WTC11 (cell line): ENCODE data around the gene USP8.

Experiments used
- CTCF ChIP-seq: fragments of 200-600 bp; IDR thresholded peaks from 2 replicates; pipeline ENCODE4 v1.8.0; 2022; ENCODE audit warnings: antibody characterized with exemption
- ELF4 ChIP-seq: sonication (generic); formaldehyde crosslinking; IDR thresholded peaks from 2 replicates; pipeline ENCODE4 v1.8.1; 2022; ENCODE audit warnings: low read depth, mild to moderate bottlenecking, moderate library complexity, missing genetic modification reagents
- ERG ChIP-seq: fragments of 250-450 bp; sonication (Bioruptor Pico); IDR thresholded peaks from 2 replicates; pipeline ENCODE4 v1.8.0; 2021; ENCODE audit warnings: mild to moderate bottlenecking
- GABPB1 ChIP-seq: sonication (generic); formaldehyde crosslinking; IDR thresholded peaks from 2 replicates; pipeline ENCODE4 v1.8.1; 2023; ENCODE audit warnings: mild to moderate bottlenecking, missing genetic modification reagents
- HMGXB4 ChIP-seq: sonication (generic); formaldehyde crosslinking; IDR thresholded peaks from 2 replicates; pipeline ENCODE4 v1.8.1; 2023; ENCODE audit warnings: mild to moderate bottlenecking, moderate library complexity, missing genetic modification reagents
- MLX ChIP-seq: sonication (generic); formaldehyde crosslinking; IDR thresholded peaks from 2 replicates; pipeline ENCODE4 v1.8.1; 2023; ENCODE audit warnings: mild to moderate bottlenecking, missing genetic modification reagents, moderate library complexity
- TP53 ChIP-seq: sonication (generic); formaldehyde crosslinking; IDR thresholded peaks from 2 replicates; pipeline ENCODE4 v1.8.1; 2023; ENCODE audit warnings: mild to moderate bottlenecking, missing genetic modification reagents

- TF ChIP-seq HMGXB4 (CRISPR knock-in tag) (no peak), ELF4 (no peak), CTCF (no peak), TP53 (CRISPR knock-in tag) (no peak), ERG (CRISPR knock-in tag) (no peak), GABPB1 (CRISPR knock-in tag) (no peak), MLX (CRISPR knock-in tag) (no peak)
These were observed 11.6 kb downstream of the USP8 start for GRCh38 chr15:50435772-50436171.
